HL-60 (cell line): ENCODE measurements around the gene SLC22A4.

Experiments
- DNase-seq, 2 experiments: peaks; one replicate each; pipeline ENCODE4 v3.0.0-alpha.2; 2010 to 2020; ENCODE audit warnings: low read depth in 1 of 2, low spot score in 1 of 2
- H3K27ac ChIP-seq: fragments of 250-450 bp; sonication (Bioruptor Pico); replicated peaks from 2 replicates; pipeline ENCODE4 v1.5.1; 2020; ENCODE audit warnings: mild to moderate bottlenecking, moderate library complexity
- H3K27me3 ChIP-seq: fragments of 250-450 bp; sonication (Bioruptor Pico); 2 replicates; pipeline ENCODE4 v1.5.1; 2021; ENCODE audit warnings: mild to moderate bottlenecking, moderate library complexity; ENCODE audit not compliant: insufficient read depth, poor library complexity, severe bottlenecking
- H3K4me3 ChIP-seq: replicated peaks from 2 replicates; pipeline ENCODE4 v1.5.1; 2011; ENCODE audit warnings: mild to moderate bottlenecking, control low read depth, low read length; ENCODE audit not compliant: insufficient read depth
- GABPA ChIP-seq: IDR thresholded peaks from 2 replicates; pipeline ENCODE4 v1.6.1; 2012; ENCODE audit warnings: low read depth
- POLR2AphosphoS5 ChIP-seq: IDR thresholded peaks from 2 replicates; pipeline ENCODE4 v1.6.1; 2012; ENCODE audit warnings: low read depth
- SPI1 ChIP-seq: IDR thresholded peaks from 2 replicates; pipeline ENCODE4 v1.6.1; 2012; ENCODE audit warnings: low read depth, mild to moderate bottlenecking, borderline replicate concordance
- TF ChIP-seq, protein P1 (sequence below): IDR thresholded peaks from one replicate; pipeline ENCODE4 v1.5.1; 2011; ENCODE audit warnings: low read length, control low read depth, inconsistent platforms; ENCODE audit not compliant: insufficient read depth
- TF ChIP-seq, protein P2 (sequence below): IDR thresholded peaks from 2 replicates; pipeline ENCODE4 v1.6.1; 2012; ENCODE audit warnings: low read depth; ENCODE audit not compliant: insufficient replicate concordance

SLC22A4 gene

DNA sequence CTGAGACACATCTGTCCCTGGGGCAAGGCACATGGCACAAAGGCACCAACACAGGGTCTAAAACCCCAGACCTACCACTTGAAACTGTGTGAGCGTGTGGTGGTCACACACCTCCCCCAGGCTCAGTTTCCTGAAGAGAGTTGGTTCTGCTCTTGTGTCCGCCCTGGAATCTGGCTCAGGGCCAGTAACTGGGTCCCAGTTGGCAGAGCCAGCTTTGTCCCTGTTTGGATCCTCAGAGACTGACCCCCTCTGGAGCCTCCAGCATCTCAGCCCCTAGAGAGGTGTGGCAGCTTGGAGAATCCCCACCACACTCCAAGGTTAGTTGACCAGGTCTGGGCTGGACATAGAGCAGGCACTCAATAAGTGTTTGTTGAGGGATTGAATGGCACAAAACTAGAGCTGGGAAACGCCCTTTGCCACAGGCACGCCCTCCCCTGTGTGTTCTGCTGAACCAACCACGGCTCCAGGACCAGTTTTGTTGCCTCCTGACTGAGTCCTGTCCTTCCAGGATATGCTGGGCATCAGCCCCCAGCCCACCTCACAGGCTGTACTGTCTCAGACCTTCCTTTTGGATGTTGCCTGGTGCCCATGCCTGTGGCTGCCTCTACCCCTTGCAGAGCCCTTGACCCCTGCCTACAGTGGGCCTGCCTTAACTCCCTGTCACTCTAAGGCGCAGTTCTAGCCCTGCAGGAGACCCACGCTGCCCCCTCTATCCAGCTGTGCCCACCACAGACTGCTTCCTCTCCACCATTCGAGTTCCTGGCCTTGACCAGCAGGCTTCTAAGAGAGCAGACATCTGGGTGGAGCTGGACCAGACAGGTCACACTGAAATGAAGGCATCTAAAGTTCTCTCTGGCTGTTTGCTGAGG lies 40.5 kb upstream of the SLC22A4 start:
- DNase-seq, result no peak

DNA sequence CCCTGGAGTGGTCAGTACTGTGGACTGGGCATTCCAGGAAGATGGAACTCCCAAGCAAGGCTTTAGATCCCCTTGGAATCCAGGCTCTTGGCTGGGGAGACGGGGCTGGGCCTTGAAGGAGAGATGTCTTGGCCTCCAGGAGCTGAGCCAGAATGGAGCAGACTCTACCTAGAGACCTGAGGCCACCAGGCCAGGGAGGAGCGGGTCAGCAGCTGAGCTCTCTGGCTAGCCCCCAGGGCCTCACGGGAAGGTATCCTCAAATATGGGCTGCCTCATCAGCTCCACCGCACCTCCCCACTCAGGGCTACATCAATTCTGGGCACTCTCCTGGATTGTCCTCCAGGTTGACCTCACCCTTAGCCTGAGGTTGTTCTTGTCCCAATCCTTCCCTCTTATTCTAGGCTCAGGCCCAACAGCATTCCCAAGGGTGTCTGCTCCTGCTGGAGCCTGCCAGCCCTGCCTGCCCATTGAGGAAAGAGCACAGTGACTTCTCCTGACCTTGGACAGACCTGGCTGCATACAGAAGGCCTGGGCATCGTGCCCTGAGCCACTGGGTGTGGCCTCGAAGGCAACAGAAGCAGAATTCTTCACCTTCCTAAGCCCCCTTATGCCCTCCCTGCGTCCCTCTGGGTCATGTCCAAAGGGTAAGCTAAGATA lies 39.7 kb upstream of the SLC22A4 start:
- Histone ChIP-seq H3K27ac (no peak overlapping the region), H3K27me3 (no peaks in the 10 kb centered on the region)
- DNase-seq, result no peak

More for the DNA sequence above, 40.5 kb upstream of the SLC22A4 start:
- TF ChIP-seq SPI1, result no peak
- no peak for TF ChIP-seq GABPA
- TF ChIP-seq, protein P1, sequence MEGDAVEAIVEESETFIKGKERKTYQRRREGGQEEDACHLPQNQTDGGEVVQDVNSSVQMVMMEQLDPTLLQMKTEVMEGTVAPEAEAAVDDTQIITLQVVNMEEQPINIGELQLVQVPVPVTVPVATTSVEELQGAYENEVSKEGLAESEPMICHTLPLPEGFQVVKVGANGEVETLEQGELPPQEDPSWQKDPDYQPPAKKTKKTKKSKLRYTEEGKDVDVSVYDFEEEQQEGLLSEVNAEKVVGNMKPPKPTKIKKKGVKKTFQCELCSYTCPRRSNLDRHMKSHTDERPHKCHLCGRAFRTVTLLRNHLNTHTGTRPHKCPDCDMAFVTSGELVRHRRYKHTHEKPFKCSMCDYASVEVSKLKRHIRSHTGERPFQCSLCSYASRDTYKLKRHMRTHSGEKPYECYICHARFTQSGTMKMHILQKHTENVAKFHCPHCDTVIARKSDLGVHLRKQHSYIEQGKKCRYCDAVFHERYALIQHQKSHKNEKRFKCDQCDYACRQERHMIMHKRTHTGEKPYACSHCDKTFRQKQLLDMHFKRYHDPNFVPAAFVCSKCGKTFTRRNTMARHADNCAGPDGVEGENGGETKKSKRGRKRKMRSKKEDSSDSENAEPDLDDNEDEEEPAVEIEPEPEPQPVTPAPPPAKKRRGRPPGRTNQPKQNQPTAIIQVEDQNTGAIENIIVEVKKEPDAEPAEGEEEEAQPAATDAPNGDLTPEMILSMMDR, result no peak
- TF ChIP-seq POLR2AphosphoS5, result no peak
- TF ChIP-seq, protein P2, sequence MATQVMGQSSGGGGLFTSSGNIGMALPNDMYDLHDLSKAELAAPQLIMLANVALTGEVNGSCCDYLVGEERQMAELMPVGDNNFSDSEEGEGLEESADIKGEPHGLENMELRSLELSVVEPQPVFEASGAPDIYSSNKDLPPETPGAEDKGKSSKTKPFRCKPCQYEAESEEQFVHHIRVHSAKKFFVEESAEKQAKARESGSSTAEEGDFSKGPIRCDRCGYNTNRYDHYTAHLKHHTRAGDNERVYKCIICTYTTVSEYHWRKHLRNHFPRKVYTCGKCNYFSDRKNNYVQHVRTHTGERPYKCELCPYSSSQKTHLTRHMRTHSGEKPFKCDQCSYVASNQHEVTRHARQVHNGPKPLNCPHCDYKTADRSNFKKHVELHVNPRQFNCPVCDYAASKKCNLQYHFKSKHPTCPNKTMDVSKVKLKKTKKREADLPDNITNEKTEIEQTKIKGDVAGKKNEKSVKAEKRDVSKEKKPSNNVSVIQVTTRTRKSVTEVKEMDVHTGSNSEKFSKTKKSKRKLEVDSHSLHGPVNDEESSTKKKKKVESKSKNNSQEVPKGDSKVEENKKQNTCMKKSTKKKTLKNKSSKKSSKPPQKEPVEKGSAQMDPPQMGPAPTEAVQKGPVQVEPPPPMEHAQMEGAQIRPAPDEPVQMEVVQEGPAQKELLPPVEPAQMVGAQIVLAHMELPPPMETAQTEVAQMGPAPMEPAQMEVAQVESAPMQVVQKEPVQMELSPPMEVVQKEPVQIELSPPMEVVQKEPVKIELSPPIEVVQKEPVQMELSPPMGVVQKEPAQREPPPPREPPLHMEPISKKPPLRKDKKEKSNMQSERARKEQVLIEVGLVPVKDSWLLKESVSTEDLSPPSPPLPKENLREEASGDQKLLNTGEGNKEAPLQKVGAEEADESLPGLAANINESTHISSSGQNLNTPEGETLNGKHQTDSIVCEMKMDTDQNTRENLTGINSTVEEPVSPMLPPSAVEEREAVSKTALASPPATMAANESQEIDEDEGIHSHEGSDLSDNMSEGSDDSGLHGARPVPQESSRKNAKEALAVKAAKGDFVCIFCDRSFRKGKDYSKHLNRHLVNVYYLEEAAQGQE, result no peak
- H3K27ac ChIP-seq, result peak overlapping the region; percentile 56
- H3K27me3 ChIP-seq, result no peaks in the 10 kb centered on the region
- no peak overlapping the region for H3K4me3 ChIP-seq

More for the DNA sequence above, 39.7 kb upstream of the SLC22A4 start:
- TF ChIP-seq SPI1 (no peak), POLR2AphosphoS5 (no peak), GABPA (no peak)
- TF ChIP-seq, protein P2, result no peak
- TF ChIP-seq, protein P1, result no peak
- H3K4me3 ChIP-seq, result no peak overlapping the region
